Activated CD4-positive, CD25-positive, alpha-beta regulatory T cell treated with anti-CD3 and anti-CD28 coated beads, Interleukin-2, amount 50 U/mL, for 24 hours (primary cell): ENCODE measurements around the gene NPIPB2.

ENCODE experiments used
- ATAC-seq, 2 donors: fragments of 150-1000 bp; cut with Tn5 transposase; one replicate each; pipeline ENCODE4 v1.10.0; 2021; ENCODE audit warnings: mild to moderate bottlenecking in 1 of 2, moderate library complexity in 1 of 2

Gene NPIPB2

DNA sequence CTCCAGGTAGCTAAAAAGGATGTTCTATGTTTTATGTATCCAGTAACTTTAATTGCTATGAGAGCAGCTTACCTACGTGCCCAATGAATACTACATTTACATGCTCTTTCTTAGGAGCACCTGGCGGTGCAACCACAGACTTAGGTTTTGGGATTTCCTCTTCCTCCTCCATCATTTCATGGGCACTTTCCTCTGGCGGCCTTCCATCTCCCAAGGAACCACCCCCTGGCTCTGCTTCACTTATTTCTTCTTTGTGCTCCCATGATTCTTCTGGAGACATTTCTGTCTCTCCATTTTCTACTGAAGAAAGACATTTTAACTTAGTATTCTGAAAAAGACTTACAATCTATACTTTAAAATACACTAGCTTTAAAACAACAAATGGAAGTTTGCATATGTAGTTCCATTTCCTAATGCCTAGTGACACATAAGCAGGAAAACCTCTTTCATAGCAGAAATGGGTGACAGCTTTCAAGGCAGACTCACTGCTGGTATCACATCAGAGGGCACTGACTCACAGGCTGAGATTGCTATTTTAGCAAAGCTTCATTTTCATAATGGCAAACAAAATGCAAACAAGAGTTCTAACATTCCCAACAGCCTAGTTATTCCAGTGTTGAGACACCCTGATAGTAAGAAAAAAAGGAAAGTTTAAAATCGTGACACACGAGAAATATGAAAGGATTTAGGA lies 45.2 kb downstream of the NPIPB2 start:
- ATAC-seq, result no peak

DNA sequence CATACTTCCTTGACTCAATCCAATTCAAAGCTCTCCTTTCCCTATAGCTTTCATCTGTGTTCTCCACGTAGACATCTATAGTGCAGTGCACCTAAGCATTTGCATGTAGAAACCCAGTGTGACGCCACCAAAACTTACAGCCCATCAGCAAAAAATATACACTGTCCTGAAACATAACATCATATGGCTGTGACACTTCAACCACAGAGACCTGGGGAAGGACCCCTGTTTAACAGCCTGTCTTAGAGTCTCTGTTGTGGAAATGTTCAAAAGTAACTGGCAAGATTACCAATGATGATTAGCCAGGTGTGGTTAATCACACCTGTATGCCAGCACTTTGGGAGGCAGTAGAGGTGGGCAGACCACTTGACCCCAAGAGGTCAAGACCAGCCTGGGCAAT lies 48.3 kb downstream of the NPIPB2 start:
- ATAC-seq, result no peak

DNA sequence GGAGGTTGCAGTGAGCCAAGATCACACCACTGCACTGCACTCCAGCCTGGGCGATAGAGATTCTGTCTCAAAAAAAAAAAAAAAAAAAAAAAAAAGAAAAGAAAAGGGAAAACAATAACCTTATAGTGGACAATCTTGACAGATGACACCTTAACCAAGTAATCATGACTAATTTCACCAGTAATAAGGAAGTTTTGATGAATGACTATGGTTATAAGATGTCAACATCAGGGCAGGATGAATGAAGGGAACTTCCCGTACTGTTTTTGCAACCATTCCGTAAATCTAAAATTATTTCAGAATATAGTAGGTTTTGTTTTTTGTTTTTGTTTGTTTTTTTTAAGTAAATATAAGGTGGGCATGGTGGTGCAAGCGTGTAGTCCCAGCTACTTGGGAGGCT lies 49.1 kb downstream of the NPIPB2 start:
- no peak for ATAC-seq

DNA sequence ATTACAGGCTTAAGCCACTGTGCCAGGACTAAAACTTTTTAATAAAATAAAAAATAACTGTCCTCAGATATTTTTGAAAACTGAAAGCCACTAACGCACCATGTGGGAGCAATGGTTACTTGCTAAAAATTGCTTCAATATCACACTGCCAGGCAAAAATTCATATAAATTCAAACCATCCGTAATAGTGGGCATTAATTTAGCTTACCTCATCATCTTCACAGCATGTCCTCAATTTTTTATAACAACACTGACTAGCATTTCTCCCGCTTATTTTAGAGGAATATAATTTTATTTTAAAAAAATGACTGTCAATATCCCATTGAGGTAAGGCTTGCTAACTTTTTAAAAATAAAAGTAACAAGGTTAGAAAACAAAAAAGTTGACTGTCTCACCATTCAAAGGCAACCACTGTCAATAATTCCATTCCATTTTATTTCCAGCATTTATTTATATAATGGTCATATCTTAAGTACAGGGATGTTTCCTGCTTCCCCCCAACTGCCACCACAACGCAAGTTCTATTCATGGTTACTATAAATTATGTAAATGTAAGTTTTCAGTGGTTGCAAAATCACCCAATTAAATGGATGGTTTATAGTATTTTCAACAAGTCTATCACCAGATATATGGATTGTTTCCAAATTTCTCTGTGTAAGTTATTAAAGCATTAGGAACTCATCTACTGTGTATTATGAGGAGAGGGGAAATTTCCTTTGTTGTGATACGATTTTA lies 51.4 kb downstream of the NPIPB2 start:
- ATAC-seq, result no peak

DNA sequence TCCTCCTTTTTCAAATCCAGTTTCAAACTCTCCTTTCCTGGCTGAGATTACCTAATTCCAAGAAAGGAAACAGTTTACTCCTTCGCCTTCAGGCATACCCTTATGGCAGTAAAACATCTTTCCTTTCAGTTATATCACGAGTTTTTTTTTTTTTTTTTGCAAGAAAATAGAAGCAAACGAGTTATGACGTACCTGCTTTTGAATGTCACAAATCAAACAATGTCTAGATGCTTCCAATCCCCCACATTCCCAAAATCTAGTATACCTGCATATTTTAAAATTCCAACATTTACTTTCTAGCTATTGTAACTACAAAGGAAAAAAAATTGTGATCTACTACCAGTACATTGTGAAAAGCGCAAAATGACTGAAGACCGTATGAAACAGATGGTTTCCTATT lies 55.0 kb downstream of the NPIPB2 start:
- ATAC-seq, result no peak

DNA sequence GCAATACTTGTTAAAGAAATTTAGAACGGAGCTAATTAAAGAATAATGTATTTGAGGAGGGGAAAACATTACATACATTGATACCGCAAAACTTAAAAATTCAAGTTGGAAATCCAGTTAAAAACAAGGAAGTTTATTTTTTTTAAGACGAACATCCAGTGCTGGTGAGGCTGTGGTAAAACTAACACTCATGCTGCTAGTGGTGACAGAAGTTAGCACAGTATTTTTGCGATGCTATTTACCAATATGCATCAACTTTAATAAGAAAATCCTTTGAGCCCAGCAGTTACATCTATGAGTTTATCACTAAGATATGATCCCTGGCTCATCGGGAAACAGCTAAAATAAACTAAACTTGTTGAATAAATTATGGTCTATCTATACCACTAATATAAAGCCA lies 57.8 kb downstream of the NPIPB2 start:
- ATAC-seq, result no peak

DNA sequence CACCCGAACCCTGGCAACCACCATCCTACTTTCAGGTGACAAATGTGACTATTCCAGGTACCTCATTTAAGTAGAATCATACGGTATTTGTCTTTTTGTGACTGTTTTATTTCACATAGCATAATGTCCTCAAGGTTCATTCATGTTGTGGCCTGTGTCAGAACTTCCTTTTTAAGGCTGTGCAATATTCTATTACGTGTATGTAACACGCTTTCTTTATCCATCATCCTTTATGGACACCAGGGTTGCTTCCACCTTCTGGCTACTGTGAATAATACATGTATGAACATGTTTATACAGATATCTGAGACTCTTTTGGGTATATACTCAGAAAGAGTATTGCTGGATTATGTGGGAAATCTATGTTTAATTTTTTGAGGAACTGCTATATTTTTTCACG lies 61.8 kb downstream of the NPIPB2 start:
- ATAC-seq, result no peak

DNA sequence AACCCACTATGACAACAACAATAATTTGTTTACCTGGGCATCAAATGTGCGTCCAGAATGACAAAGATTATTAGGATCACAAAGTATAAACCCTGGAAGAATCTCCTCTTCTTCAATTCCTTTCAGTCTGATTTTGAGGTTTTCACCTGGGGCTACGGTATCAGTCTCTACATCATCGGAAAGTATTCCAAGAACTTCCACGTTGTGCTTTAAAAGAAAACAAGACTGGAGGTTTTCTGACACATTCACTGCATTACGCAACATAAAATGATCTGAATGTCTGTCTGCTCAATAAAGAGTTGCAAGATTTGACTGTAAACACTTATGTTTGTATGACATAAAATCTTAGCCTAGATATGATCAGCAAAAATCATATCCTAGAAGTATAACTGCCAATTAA lies 64.5 kb downstream of the NPIPB2 start:
- ATAC-seq, result no peak
